ELR (cell line): Measurements from ENCODE around the gene USP46.

ENCODE experiments used
- DNase-seq: peaks from one replicate; pipeline ENCODE4 v3.0.0-alpha.2; 2015; ENCODE audit warnings: low read depth

The USP46 gene, protein sequence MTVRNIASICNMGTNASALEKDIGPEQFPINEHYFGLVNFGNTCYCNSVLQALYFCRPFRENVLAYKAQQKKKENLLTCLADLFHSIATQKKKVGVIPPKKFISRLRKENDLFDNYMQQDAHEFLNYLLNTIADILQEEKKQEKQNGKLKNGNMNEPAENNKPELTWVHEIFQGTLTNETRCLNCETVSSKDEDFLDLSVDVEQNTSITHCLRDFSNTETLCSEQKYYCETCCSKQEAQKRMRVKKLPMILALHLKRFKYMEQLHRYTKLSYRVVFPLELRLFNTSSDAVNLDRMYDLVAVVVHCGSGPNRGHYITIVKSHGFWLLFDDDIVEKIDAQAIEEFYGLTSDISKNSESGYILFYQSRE

DNA sequence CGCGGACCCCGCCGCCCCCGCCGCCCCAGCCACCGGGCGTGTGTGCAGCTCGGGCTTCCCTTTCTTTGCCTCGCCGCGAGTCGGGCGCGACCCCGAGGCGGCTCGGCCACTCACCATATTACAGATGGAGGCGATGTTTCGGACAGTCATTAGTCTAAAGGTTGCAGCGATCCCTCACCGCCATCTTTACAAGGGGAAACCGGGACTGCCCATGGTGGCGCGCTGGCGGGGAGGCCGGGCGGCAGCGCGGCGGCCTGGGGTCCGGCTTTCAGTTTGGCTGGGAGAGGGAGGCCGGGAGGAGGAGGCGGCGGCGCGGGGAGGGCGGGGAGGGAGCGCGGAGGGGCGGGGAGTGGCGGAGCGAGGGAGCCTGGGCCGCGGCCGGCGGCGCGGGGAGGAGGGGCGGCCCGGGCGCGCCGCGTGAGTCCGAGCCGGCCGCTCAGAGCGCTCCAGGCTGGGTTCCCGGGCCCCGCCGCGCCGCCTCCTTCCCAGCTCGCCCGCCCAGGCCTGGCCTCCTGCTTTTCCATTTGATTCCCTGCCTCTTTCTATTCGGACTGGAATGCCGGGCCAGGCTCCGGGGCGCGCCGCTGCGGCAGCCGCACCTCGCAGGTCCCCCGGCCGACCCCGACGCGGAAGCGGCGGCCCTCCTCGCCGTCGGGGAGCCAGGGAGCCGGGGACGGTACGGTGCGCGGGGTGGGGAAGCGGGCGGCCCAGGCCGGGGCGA, at the start of gene USP46:
TSS of gene USP46 (minus strand) at position 301 of the 721 bp plus-strand sequence. CDS start at position 150, 151 bp downstream.
- DNase-seq, result peak; percentile 77

DNA sequence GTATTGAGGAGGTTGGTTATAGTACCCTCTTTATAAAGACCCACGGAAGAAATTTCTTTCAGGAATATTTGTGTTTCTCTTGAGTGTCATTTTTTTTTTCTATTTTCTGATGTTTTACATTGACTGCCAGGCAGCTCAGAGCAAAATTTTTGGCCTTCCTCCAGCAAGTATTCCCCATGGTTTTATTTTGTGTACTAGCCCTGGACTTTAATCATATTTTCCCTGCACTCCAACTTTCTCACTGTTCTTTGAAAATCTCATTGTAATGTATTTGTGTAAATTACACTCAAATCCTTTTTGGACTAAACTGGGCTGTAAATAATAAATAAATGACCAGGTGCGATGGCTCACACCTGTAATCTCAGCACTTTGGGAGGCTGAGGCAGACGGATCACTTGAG, 45.6 kb upstream of the USP46 start:
- no peak for DNase-seq

DNA sequence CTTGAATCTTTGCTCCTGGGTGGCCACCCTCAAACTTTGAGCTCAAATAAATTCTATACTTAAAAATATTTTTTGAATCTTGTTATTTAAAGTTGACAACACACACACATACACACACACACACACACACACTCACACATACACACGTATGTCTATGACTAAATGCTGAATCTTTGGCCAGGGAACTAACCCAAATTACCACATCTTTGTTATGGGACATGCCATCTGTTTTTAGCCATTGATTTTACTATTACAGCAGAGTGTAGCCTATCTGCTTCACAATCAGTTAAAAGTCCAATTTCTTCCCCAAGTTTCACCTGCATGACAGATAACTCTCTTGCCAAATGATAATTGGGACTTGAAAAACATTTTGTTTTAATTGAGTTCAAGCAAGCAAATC, 45.0 kb upstream of the USP46 start:
- DNase-seq, result no peak

DNA sequence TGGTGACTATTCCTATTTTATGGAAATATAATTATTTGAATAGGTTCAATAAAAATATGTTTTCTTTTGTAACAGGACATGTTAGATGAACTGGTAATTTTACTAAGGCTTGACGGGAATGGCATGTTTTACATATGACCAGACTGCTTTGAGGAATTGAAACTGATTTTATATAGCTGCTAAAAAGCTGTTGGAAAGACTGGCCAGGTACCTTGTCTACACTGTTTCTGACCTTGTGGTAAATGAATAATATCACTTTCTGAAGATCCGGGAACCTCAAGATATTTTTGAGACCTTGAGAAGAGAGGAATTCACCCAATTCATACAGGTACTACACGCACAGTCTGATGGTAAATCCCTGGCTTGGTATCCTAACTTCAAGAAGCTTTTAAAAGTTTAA, 42.1 kb upstream of the USP46 start:
- DNase-seq, result no peak

DNA sequence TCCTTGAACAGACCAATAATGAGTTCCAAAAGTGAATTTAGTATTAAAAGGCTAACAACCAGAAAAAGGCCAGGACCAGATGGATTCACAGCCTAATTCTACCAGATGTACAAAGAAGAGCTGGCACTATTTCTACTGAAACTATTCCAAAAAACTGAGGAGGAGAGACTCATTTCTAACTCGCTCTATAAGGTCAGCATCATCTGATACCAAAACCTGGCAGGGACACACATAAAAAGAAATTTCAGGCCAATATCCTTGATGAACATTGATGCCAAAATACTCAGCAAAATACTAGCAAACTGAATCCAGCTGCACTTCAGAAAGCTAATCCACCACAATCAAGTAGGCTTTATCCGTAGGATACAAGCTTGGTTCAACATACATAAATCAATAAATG, 35.8 kb upstream of the USP46 start:
- DNase-seq, result no peak

DNA sequence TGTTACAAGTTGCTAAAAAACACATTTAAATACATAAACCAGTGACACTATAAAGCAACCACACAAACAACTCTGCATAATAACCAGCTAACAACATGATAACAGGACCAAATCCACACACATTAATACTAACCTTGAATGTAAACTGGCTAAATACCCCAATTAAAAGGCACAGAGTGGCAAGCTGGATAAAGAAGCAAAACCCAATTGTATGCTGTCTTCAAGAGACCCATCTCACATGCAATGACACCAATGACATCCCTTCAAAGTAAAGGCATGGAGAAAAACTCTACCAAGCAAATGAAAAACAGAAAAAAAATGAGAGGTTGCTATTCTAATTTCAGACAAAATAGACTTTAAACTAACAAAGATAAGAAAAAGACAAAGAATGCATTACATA, 34.4 kb upstream of the USP46 start:
- DNase-seq, result no peak

DNA sequence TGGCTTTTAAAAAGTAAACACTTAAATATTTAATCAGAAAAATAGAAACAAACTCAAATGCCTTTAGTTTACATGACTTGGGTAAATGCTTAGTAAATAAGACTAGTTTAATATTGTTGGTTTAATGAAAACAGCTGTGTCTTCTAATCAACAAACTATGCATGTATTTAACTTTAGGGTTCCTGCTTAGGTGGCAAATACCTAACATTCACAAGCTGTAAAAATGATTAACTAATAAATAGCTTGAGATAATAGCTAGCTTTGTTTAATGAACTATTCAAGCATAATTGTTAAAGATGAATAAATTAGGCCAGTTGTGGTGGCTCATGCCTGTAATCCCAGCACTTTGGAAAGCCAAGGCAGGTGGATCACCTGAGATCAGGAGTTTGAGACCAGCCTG, 30.0 kb upstream of the USP46 start:
- no peak for DNase-seq

DNA sequence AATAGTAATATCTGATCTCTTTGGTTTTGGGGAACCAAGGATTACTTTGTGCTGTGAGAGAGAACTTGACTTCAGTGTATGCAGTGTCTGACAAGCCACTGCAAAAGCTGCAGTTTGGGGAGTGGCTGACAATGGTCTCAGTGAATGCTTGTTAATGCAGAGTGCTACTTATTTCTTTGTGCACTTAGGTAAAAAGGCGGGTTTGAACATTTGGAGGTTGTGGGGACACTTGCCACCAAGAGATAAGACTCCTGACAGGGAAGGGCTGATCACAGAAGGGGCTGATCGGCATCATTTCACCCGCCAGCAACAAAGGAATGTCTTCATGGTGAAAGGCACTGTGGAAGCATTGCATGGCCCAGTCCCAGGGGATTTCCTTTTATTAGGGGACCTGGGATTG, 28.6 kb upstream of the USP46 start:
- DNase-seq, result no peak

DNA sequence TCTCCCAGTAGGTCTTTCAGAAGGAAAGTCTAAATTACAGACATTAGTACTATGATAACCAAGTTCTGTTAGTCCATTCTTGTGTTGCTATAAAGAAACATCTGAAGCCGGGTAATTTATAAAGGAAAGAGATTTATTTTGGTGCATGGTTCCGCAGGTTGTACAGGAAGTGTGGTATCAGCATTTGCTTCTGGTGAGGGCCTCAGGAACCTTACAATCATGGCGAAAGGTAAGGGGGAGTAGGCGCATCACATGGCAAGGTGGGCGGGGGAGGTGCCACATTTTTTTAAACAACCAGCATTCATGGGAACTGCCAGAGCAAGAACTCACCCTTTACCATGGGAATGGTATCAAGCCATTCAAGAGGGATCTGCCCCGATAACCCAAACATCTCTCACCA, 26.2 kb upstream of the USP46 start:
- DNase-seq, result no peak

DNA sequence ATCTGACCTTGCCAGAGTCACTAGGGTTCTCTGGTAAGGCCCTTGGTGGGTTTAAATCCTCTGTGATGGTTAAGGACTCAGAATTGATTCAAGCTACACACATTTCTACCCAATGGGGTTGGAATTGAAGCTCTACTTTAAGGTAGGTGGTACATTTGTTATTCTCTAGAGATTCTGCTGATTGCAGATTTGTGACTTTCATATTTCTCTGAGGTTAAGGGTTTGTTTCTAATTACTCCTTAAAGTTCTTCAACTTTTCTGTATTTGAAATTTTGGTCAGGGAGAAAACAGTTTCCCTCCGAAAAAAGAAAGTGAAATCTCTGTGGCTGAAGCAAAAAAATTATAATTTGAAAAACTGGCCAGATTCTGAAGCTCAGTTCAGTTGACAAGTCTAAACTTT, 25.8 kb upstream of the USP46 start:
- no peak for DNase-seq

DNA sequence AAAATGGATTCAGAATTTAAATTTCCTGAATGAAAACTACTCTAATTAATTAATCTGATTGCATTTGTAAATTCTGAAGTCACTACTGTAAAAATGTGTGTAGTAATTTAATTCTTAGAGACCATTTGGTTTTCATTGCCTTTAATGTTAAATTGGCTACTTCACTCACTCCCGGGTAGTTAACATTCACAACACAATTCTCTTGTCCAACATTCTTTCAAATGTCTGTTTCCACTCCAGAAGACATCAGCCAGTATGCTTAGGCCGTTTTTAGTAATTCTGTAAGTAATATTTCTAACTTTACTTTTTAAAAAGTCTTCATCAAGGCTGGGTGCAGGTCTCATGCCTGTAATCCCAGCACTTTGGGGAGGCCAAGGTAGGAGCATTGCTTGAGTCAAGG, 21.3 kb upstream of the USP46 start:
- no peak for DNase-seq

DNA sequence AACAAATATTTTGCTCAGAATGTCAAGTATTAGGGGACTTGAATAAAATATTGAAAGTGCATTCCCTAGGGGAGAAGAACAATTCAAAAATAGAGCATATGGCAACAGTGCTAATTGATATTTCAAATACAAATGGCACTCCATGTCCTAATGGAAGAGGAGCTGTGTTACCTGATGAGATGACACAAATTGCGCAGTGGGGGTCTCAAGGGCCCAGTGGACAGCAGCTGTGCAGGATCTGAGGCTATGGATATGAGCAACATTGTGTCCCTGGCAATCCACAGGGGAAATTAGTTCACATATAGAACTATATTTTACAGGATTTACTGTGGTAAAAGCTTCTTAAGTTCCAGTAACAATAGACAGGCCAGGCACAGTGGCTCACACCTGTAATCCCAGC, 17.4 kb upstream of the USP46 start:
- DNase-seq, result no peak

DNA sequence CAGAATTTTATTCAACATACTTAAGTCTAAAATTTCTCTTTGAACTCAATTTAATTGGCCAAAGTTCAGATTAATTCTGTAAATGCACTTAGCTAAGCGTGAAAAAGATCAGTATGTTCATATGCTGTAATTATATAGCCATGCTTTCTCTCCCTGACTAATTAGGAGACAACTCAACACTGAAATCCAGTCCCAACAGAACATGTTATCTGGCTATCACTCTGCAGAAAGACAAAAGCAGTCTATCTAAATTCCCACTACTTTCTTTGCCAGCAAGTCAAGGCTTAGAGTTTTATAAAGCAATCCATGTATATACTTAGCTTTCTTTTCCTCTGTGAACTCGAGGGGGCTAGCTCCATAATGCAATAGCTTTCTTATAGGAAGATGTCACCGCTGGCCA, 16.0 kb upstream of the USP46 start:
- no peak for DNase-seq

DNA sequence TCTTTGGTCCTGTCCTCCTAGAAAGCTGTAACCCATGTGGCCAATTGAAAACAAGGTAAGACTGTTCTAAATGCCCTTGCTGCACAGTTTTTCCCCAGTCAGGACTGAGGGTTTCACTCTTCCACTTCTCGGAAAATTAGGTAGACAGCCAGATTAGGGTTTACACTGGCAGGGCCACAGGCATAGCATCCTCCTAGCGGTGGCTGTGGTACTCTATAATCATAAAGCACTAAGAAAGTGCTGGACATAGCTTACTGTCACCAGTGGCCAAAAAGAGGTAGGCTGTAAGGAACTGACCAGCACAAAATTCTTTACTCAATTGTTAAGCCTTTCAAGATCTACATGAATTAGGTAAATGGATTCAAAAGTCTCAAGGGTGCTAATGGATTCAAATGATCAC, 11.6 kb upstream of the USP46 start:
- DNase-seq, result no peak

DNA sequence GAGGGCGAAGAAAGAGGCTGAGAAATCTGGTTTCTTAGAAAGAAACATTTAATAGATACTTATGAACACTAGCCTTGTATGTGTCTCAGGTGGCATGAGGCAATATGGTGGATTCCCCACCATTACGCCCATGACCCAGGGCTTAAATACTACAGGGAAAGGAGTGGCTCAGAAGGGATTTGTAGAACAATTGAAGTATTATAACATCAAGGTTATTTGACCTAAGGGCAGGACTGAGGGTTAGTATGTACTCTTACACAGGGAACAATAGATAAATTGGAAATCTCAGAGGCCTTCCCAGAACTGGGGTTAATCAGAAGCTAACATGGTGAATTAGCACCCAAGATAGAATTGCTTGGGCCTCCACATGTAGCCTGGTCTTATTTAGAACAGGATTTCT, 11.0 kb upstream of the USP46 start:
- no peak for DNase-seq

DNA sequence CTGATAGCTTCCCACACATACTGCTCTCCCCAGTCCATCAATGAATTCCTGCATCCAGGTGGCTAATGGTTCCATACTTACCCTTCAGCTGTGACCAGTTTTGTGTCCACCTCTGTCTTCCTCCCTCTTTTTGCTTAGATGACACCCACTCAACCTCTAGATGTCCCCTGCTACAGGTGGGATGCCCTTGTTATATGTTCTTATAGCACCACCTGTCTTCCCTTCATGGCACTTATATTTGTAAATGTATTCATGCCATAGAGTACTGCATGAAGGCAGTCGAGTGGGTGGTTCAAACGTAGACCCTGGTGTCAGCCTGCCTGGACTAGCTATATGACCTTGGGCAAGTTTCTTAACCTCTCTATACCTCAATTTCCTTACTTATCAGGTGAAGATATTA, 6.5 kb upstream of the USP46 start:
- DNase-seq, result peak; percentile 41

DNA sequence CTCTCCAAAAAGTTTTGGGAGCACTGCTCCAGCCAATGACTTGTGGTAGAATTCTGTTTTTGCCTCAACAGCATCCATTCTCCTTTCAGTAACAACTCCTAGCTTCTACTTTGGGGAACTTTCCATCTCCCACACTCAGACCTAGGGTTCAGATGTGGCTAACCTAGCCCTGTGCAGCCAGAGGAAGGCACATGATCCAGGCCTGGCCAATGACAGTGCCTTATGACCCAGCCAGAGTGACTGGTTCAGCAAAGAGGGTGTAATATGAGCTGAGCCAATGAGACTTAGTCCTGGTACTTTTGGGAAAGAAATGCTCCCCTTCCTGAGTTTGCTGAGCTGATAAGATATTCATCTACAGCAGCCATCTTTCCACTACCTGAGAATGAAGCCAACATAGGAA, 5.4 kb upstream of the USP46 start:
- no peak for DNase-seq

DNA sequence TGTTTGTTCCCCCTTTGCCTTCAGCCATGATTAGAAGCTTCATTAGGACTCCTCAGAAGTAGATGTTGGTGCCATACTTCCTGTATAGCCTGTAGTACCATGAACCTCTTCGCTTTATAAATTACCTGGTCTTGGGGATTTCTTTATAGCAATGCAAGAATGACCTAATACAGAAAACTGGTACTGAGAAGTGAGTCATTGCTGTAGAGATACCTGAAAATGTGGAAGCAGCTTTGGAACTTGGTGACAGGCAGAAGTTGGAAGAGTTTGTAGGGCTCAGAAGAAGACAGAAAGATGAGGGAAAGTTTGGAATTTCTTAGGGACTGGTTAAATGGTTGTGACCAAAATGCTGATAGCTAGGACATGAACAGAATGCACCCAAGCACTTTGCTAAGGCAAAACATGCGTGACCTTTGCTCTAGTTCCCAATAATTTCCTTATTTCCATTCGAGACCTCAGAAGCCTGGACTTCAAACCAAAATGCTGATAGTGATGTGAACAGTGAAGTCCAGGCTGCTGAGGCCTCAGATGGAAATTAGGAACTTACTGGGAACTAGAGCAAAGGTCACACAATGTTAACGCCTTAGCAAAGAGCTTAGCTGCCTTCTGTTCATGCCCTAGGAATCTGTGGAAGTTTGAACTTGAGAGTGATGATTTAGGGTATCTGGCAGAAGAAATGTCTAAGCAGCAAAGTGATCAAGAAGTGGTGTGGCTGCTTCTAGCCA, 3.0 kb upstream of the USP46 start:
- no peak for DNase-seq

DNA sequence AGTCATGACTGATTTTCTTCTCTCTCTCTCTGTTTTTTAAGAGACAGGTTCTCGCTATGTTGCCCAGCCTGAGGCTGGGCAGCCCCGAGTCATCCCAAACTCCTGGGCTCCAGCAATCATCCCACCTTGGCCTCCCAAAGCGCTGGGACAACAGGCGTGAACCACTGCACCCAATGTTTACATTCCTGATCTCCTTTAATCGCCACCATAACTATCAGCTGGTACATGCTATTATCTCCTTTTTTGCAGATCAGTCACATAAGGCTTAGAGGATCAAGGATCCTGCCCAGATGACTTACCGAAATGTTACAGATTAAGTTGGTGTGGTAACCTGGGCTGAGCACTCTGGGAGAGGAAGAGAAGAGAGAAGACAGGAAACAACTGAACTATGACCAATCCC, 1.5 kb upstream of the USP46 start:
- DNase-seq, result no peak

DNA sequence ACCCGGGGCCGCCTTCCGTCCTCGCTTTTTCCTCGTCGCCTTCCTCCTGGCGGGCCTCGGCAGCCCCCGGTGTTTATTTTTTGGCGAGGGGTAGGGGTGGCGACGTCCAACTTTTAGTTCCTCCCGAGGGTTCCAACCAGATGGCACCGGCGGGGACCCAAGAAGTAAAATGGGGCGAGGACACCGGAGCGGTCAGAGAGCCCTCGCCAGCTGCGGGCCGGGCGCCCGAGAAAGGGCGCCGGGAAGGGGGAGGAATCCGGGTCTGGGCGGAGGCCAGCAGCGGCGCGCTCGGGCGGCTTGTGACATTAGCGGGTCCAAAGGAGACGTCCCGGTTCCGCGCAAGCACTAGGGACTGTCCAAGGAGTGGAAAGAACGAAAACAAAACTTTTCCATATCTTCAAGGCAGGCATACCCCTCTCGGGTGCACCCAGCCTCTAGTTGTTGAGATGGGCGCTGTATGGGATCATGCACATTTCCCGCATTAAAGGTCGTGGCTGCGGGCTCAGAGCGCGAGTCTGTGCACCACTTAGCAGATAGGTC, 691 bp upstream of the USP46 start:
- peak; percentile 45 for DNase-seq

DNA sequence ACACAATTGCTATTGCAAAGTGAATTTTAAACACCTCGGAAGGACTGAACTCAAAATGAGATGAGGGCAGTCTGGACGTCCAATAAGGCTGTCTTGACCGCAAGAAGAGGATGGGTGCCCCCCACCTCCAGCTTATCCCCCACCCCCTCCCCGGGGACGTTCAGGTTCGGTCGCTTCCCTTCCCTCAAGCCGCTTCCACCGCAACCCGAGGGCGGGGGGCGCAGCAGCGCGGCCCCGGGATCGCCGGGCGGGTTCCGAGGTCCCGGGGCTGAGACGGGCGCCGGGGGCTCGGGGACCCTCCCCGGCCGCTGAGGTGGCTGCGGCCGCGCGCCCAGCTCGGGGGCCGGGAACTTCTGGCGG, 480 bp downstream of the USP46 start:
- DNase-seq, result peak; percentile 11

DNA sequence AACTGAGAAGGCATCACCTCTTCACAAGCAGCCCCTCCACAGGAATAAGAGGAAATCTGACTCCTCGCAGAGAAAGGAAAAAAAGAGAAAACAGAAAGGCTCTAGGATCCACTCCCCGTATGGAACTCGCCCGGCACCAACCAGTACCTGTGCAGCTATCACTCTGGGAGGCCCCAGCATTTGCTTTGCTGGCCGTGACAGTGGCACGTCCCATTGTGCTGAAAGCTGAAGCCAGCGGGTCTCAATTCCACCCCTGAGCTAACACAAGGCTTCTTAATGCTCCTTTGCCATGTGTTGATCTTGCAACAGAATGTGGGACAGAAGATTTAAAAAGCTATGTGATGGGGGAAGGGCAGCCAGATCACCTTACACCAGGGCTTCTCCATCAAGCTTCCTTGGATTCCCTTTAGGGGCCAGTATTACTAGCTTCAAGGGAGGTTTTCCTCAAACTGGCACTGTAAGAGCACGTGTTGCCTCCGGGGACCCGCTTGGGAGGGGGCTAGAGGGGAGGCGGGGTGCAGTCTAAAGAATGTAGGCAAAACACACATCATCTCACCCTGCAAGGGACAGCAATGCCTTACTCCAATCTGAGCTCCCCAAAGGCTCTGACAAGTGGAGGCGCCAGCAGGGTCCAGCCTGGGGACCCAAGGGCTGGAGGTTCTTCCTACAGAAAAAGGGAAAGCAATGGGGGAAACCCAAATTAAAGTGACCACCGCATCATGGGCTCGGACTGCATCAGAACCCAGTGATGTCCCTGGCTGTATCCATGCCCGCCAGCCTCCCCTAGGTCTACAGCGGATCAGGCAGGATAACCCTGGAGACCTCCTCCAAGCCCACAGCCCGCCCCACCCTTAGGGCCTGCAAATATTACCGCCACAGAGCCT, 1.2 kb downstream of the USP46 start:
- DNase-seq, result peak; percentile 38
